GM21619 (cell line): ENCODE results near the gene MUC16.
"Not testable (repeated sequence)": the region's sequence is repeated elsewhere in the genome, so short reads cannot be mapped to it uniquely, and the experiment has no call there.

ENCODE experiments used
- ATAC-seq: cut with Tn5 transposase; IDR thresholded peaks from one replicate; pipeline ENCODE4 v1.9.1; 2021; ENCODE audit not compliant: unreplicated experiment

Gene MUC16

GRCh38 chr19:9009935-9010651 is at the start of gene MUC16:
TSS of gene MUC16 (minus strand) at chr19:9010409.
- ATAC-seq, result no peak

- no peak for ATAC-seq
These were observed 48.9 kb upstream of the MUC16 start for GRCh38 chr19:9058905-9059667.

- ATAC-seq, result no peak
These were observed 47.5 kb upstream of the MUC16 start for GRCh38 chr19:9057505-9058258.

GRCh38 chr19:9056131-9056530 is 45.9 kb upstream of the MUC16 start:
- ATAC-seq, result not testable (repeated sequence)

- ATAC-seq, result no peak
These were observed 44.6 kb upstream of the MUC16 start for GRCh38 chr19:9054765-9055164.

GRCh38 chr19:9054207-9054606 is 44.0 kb upstream of the MUC16 start:
- no peak for ATAC-seq

GRCh38 chr19:9053674-9054073 is 43.5 kb upstream of the MUC16 start:
- not testable (repeated sequence) for ATAC-seq

- no peak for ATAC-seq
These were observed 42.7 kb upstream of the MUC16 start for GRCh38 chr19:9052894-9053293.

GRCh38 chr19:9046694-9047093 is 36.5 kb upstream of the MUC16 start:
- ATAC-seq, result no peak

- ATAC-seq, result no peak
These were observed 34.2 kb upstream of the MUC16 start for GRCh38 chr19:9044449-9044848.

GRCh38 chr19:9043524-9043923 is 33.3 kb upstream of the MUC16 start:
- ATAC-seq, result no peak

GRCh38 chr19:9041023-9041422 is 30.8 kb upstream of the MUC16 start:
- no peak for ATAC-seq

- ATAC-seq, result no peak
These were observed 29.9 kb upstream of the MUC16 start for GRCh38 chr19:9040131-9040530.

GRCh38 chr19:9039728-9040127 is 29.5 kb upstream of the MUC16 start:
- no peak for ATAC-seq

- ATAC-seq, result no peak
These were observed 27.3 kb upstream of the MUC16 start for GRCh38 chr19:9037400-9038062.

GRCh38 chr19:9032136-9032631 is 22.0 kb upstream of the MUC16 start:
- no peak for ATAC-seq

GRCh38 chr19:9018163-9018875 is 8.1 kb upstream of the MUC16 start:
- no peak for ATAC-seq

GRCh38 chr19:9014803-9015202 is 4.6 kb upstream of the MUC16 start:
- ATAC-seq, result no peak

- no peak for ATAC-seq
These were observed 3.8 kb upstream of the MUC16 start for GRCh38 chr19:9013988-9014387.

GRCh38 chr19:9011875-9012274 is 1.7 kb upstream of the MUC16 start:
- ATAC-seq, result no peak
